ENCODE measurements around the gene CARD14.

The CARD14 gene

GRCh38 chr17:80204626-80205468 is 35.0 kb downstream of the CARD14 start:
- DNase-seq (ENCODE audit: low read depth) = no peak
- TF ChIP-seq CTCF (IDR thresholded peaks at IDR 0.05; ENCODE audit: control insufficient read depth, extremely low read depth, insufficient read depth) = no peak
- H3K4me3 ChIP-seq (ENCODE audit: low read depth, low read length) = no peak overlapping the region

- DNase-seq (ENCODE audit: low read depth) = no peak
- H3K4me3 ChIP-seq (ENCODE audit: low read depth, low read length) = no peak overlapping the region
- no peak for TF ChIP-seq CTCF (IDR thresholded peaks at IDR 0.05; ENCODE audit: control insufficient read depth, extremely low read depth, insufficient read depth)
Observed at GRCh38 chr17:80205811-80206210, 36.0 kb downstream of the CARD14 start.

- no peak overlapping the region for H3K4me3 ChIP-seq (ENCODE audit: low read depth, low read length)
- no peak for DNase-seq (ENCODE audit: low read depth)
- no peak for TF ChIP-seq CTCF (IDR thresholded peaks at IDR 0.05; ENCODE audit: control insufficient read depth, extremely low read depth, insufficient read depth)
Observed at GRCh38 chr17:80208050-80208449, 38.2 kb downstream of the CARD14 start.

- no peak for TF ChIP-seq CTCF (IDR thresholded peaks at IDR 0.05; ENCODE audit: control insufficient read depth, extremely low read depth, insufficient read depth)
Observed at GRCh38 chr17:80209765-80210164, 39.9 kb downstream of the CARD14 start.

GRCh38 chr17:80210348-80211108 is 40.7 kb downstream of the CARD14 start:
- H3K4me3 ChIP-seq (ENCODE audit: low read depth, low read length) = no peak overlapping the region
- TF ChIP-seq CTCF (IDR thresholded peaks at IDR 0.05; ENCODE audit: control insufficient read depth, extremely low read depth, insufficient read depth) = no peak
- DNase-seq (ENCODE audit: low read depth) = no peak

More at GRCh38 chr17:80209765-80210164, 39.9 kb downstream of the CARD14 start:
- no peak for DNase-seq (ENCODE audit: low read depth)
- H3K4me3 ChIP-seq (ENCODE audit: low read depth, low read length) = no peak overlapping the region

- no peak for DNase-seq (ENCODE audit: low read depth)
- TF ChIP-seq CTCF (IDR thresholded peaks at IDR 0.05; ENCODE audit: control insufficient read depth, extremely low read depth, insufficient read depth) = no peak
- H3K4me3 ChIP-seq (ENCODE audit: low read depth, low read length) = no peak overlapping the region
Observed at GRCh38 chr17:80212109-80212508, 42.3 kb downstream of the CARD14 start.

Measured in LNCaP clone FGC (cell line).